Gastroesophageal sphincter (tissue), 3 donors: ENCODE data around the gene CDH3.

Experiments used
- POLR2A ChIP-seq, 2 donors: fragments of 450-650 bp; IDR thresholded peaks; one replicate each; pipeline ENCODE4 v1.6.1; 2017; ENCODE audit warnings: antibody characterized with exemption in 2 of 2, mild to moderate bottlenecking in 2 of 2, moderate library complexity in 1 of 2
- POLR2AphosphoS5 ChIP-seq: sonication (generic); formaldehyde crosslinking; IDR thresholded peaks from one replicate; pipeline ENCODE4 v1.6.1; 2017; ENCODE audit warnings: antibody characterized with exemption
- TF ChIP-seq, protein P1 (sequence below), 4 experiments: fragments of 200-600 bp in 2 of 4; fragments of 450-650 bp in 2 of 4; sonication (generic) in 1 of 4; IDR thresholded peaks; one replicate each; pipeline ENCODE4 v1.5.1; 2017 to 2019; ENCODE audit warnings: antibody characterized with exemption in 4 of 4, mild to moderate bottlenecking in 2 of 4, moderate library complexity in 2 of 4

DNA sequence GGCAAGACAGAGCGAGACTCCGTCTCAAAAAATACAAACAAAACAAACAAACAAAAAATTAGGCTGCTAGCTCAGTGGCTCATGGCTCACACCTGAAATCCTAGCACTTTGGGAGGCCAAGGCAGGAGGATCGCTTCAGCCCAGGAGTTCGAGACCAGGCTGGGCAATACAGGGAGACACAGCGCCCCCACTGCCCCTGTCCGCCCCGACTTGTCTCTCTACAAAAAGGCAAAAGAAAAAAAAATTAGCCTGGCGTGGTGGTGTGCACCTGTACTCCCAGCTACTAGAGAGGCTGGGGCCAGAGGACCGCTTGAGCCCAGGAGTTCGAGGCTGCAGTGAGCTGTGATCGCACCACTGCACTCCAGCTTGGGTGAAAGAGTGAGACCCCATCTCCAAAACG is 91.5 kb downstream of the CDH3 start:
- TF ChIP-seq POLR2AphosphoS5 (no peak), POLR2A (IDR thresholded peaks at IDR 0.05) (no peak)
- TF ChIP-seq, protein P1, sequence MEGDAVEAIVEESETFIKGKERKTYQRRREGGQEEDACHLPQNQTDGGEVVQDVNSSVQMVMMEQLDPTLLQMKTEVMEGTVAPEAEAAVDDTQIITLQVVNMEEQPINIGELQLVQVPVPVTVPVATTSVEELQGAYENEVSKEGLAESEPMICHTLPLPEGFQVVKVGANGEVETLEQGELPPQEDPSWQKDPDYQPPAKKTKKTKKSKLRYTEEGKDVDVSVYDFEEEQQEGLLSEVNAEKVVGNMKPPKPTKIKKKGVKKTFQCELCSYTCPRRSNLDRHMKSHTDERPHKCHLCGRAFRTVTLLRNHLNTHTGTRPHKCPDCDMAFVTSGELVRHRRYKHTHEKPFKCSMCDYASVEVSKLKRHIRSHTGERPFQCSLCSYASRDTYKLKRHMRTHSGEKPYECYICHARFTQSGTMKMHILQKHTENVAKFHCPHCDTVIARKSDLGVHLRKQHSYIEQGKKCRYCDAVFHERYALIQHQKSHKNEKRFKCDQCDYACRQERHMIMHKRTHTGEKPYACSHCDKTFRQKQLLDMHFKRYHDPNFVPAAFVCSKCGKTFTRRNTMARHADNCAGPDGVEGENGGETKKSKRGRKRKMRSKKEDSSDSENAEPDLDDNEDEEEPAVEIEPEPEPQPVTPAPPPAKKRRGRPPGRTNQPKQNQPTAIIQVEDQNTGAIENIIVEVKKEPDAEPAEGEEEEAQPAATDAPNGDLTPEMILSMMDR (IDR thresholded peaks at IDR 0.05), result no peak
